ENCODE measurements around the gene GPX4. TPM values are rescaled to one million over a fixed set of nuclear protein-coding genes. Genes with fewer than 3 reads are reported as not detected.
A peak's percentile ranks its signal among the peaks of the same experiment; 100 is the strongest.

The GPX4 gene
- total and polyA plus RNA-seq, 2 donors: 71.3 to 452 TPM

GRCh38 chr19:1150333-1151036 is 46.7 kb downstream of the GPX4 start:
- Histone ChIP-seq H3K4me1 (ENCODE audit: insufficient read depth) (peaks cover 4% of the 10 kb centered on the region), H3K36me3 (ENCODE audit: insufficient read depth) (peaks cover 2% of the 10 kb centered on the region), H3K27ac (ENCODE audit: low read depth) (no peak overlapping the region), H3K4me3 (ENCODE audit: low read depth, low read length) (no peak overlapping the region)
- DNase-seq (ENCODE audit: extremely low spot score): no peak
- WGBS: 92% methylated on average over 33 of the region's 33 CpGs

GRCh38 chr19:1151037-1151724 is 47.4 kb downstream of the GPX4 start:
- no peak overlapping the region for H3K4me3 ChIP-seq (ENCODE audit: low read depth, low read length)
- no peak for DNase-seq (ENCODE audit: extremely low spot score)
- H3K27ac ChIP-seq (ENCODE audit: low read depth): peak overlapping the region; percentile 39
- H3K36me3 ChIP-seq (ENCODE audit: insufficient read depth): peaks cover 2% of the 10 kb centered on the region
- WGBS: 92% methylated on average over 12 of the region's 12 CpGs
- peaks cover 4% of the 10 kb centered on the region for H3K4me1 ChIP-seq (ENCODE audit: insufficient read depth)

- Histone ChIP-seq H3K36me3 (ENCODE audit: insufficient read depth) (peaks cover 2% of the 10 kb centered on the region), H3K27ac (ENCODE audit: low read depth) (no peak overlapping the region), H3K4me3 (ENCODE audit: low read depth, low read length) (no peak overlapping the region), H3K4me1 (ENCODE audit: insufficient read depth) (peaks cover 4% of the 10 kb centered on the region)
- no peak for DNase-seq (ENCODE audit: extremely low spot score)
- WGBS: 66% methylated on average over 35 of the region's 35 CpGs
Measured at GRCh38 chr19:1151917-1152587, 48.3 kb downstream of the GPX4 start.

GRCh38 chr19:1153891-1154730 is 50.3 kb downstream of the GPX4 start:
- DNase-seq (ENCODE audit: extremely low spot score): no peak
- H3K4me1 ChIP-seq (ENCODE audit: insufficient read depth): peaks cover 4% of the 10 kb centered on the region

GRCh38 chr19:1154731-1155351 is 51.0 kb downstream of the GPX4 start:
- Histone ChIP-seq H3K27ac (ENCODE audit: low read depth) (peak overlapping the region; percentile 95), H3K36me3 (ENCODE audit: insufficient read depth) (peaks cover 4% of the 10 kb centered on the region), H3K4me3 (ENCODE audit: low read depth, low read length) (no peak overlapping the region), H3K4me1 (ENCODE audit: insufficient read depth) (peaks cover 4% of the 10 kb centered on the region)
- DNase-seq (ENCODE audit: extremely low spot score): no peak
- WGBS: 32% methylated on average over 32 of the region's 32 CpGs

More at GRCh38 chr19:1153891-1154730, 50.3 kb downstream of the GPX4 start:
- Histone ChIP-seq H3K27ac (ENCODE audit: low read depth) (peak overlapping the region; percentile 60), H3K4me3 (ENCODE audit: low read depth, low read length) (no peak overlapping the region), H3K36me3 (ENCODE audit: insufficient read depth) (peaks cover 4% of the 10 kb centered on the region)
- 92% methylated on average over 58 of the region's 58 CpGs for WGBS

- WGBS: 76% methylated on average over 29 of the region's 29 CpGs
- Histone ChIP-seq H3K36me3 (ENCODE audit: insufficient read depth) (peaks cover 4% of the 10 kb centered on the region), H3K27ac (ENCODE audit: low read depth) (peak overlapping the region; percentile 95), H3K4me3 (ENCODE audit: low read depth, low read length) (no peak overlapping the region), H3K4me1 (ENCODE audit: insufficient read depth) (peaks cover 4% of the 10 kb centered on the region)
- no peak for DNase-seq (ENCODE audit: extremely low spot score)
Measured at GRCh38 chr19:1155352-1156304, 51.8 kb downstream of the GPX4 start.

Other genes with a start within 250 kb of the GPX4 start
- 84.4 TPM for gene CFD, start 244.3 kb upstream of the GPX4 start, total RNA-seq
- gene CFD, start 244.3 kb upstream of the GPX4 start, polyA plus RNA-seq: 2,164 TPM
- gene MED16, start 210.8 kb upstream of the GPX4 start, total RNA-seq: 21.2 TPM
- 59.8 TPM for gene MED16, start 210.8 kb upstream of the GPX4 start, polyA plus RNA-seq
- not detected for gene RNU6-9, start 210.5 kb upstream of the GPX4 start, total RNA-seq
- gene RNU6-9, start 210.5 kb upstream of the GPX4 start, polyA plus RNA-seq: not detected
- gene R3HDM4, start 190.8 kb upstream of the GPX4 start, total RNA-seq: 16.0 TPM
- 62.3 TPM for gene R3HDM4, start 190.8 kb upstream of the GPX4 start, polyA plus RNA-seq
- gene KISS1R, start 186.7 kb upstream of the GPX4 start, total RNA-seq: not detected
- gene KISS1R, start 186.7 kb upstream of the GPX4 start, polyA plus RNA-seq: 0.28 TPM
- 9.1 TPM for gene ARID3A, start 178.0 kb upstream of the GPX4 start, total RNA-seq
- 6.1 TPM for gene ARID3A, start 178.0 kb upstream of the GPX4 start, polyA plus RNA-seq
- 23.3 TPM for gene WDR18, start 119.6 kb upstream of the GPX4 start, total RNA-seq
- 36.6 TPM for gene WDR18, start 119.6 kb upstream of the GPX4 start, polyA plus RNA-seq
- not detected for gene GRIN3B, start 103.6 kb upstream of the GPX4 start, total RNA-seq
- gene GRIN3B, start 103.6 kb upstream of the GPX4 start, polyA plus RNA-seq: 0.06 TPM
- gene TMEM259, start 82.9 kb upstream of the GPX4 start, total RNA-seq: 34.5 TPM
- gene TMEM259, start 82.9 kb upstream of the GPX4 start, polyA plus RNA-seq: 159 TPM
- gene RNU6-2, start 82.5 kb upstream of the GPX4 start, total RNA-seq: not detected
- gene RNU6-2, start 82.5 kb upstream of the GPX4 start, polyA plus RNA-seq: not detected
- 73.3 TPM for gene CNN2, start 77.4 kb upstream of the GPX4 start, total RNA-seq
- 97.1 TPM for gene CNN2, start 77.4 kb upstream of the GPX4 start, polyA plus RNA-seq
- gene ABCA7, start 63.9 kb upstream of the GPX4 start, total RNA-seq: 1.9 TPM
- 5.9 TPM for gene ABCA7, start 63.9 kb upstream of the GPX4 start, polyA plus RNA-seq
- 5.7 TPM for gene ARHGAP45, start 36.8 kb upstream of the GPX4 start, total RNA-seq
- 12.0 TPM for gene ARHGAP45, start 36.8 kb upstream of the GPX4 start, polyA plus RNA-seq
- gene POLR2E, start 8.6 kb upstream of the GPX4 start, total RNA-seq: 35.2 TPM
- 255 TPM for gene POLR2E, start 8.6 kb upstream of the GPX4 start, polyA plus RNA-seq
- gene SBNO2, start 70.3 kb downstream of the GPX4 start, total RNA-seq: 7.6 TPM
- 44.8 TPM for gene SBNO2, start 70.3 kb downstream of the GPX4 start, polyA plus RNA-seq
- 31.7 TPM for gene STK11, start 101.8 kb downstream of the GPX4 start, total RNA-seq
- 56.5 TPM for gene STK11, start 101.8 kb downstream of the GPX4 start, polyA plus RNA-seq
- gene CBARP, start 134.0 kb downstream of the GPX4 start, total RNA-seq: 0.53 TPM
- 0.43 TPM for gene CBARP, start 134.0 kb downstream of the GPX4 start, polyA plus RNA-seq
- 9.5 TPM for gene ATP5F1D, start 137.8 kb downstream of the GPX4 start, total RNA-seq
- 236 TPM for gene ATP5F1D, start 137.8 kb downstream of the GPX4 start, polyA plus RNA-seq
- gene MIDN, start 144.6 kb downstream of the GPX4 start, total RNA-seq: 12.2 TPM
- gene MIDN, start 144.6 kb downstream of the GPX4 start, polyA plus RNA-seq: 64.3 TPM
- 267 TPM for gene CIRBP, start 165.3 kb downstream of the GPX4 start, total RNA-seq
- gene CIRBP, start 165.3 kb downstream of the GPX4 start, polyA plus RNA-seq: 536 TPM
- gene FAM174C, start 171.5 kb downstream of the GPX4 start, total RNA-seq: 4.9 TPM
- gene FAM174C, start 171.5 kb downstream of the GPX4 start, polyA plus RNA-seq: 55.9 TPM
- gene EFNA2, start 181.9 kb downstream of the GPX4 start, total RNA-seq: 0.32 TPM
- 0.09 TPM for gene EFNA2, start 181.9 kb downstream of the GPX4 start, polyA plus RNA-seq

Data from urinary bladder (tissue), 4 donors.